Limb (tissue), 2 donors: ENCODE results near the gene CYB561A3.
"Not testable (repeated sequence)": the region's sequence is repeated elsewhere in the genome, so short reads cannot be mapped to it uniquely, and the experiment has no call there.

ENCODE experiments used
- DNase-seq, 2 donors: peaks; one replicate each; pipeline ENCODE4 v3.0.0-alpha.2; 2016; ENCODE audit errors: extremely low spot score in 2 of 2

CYB561A3 gene

DNA sequence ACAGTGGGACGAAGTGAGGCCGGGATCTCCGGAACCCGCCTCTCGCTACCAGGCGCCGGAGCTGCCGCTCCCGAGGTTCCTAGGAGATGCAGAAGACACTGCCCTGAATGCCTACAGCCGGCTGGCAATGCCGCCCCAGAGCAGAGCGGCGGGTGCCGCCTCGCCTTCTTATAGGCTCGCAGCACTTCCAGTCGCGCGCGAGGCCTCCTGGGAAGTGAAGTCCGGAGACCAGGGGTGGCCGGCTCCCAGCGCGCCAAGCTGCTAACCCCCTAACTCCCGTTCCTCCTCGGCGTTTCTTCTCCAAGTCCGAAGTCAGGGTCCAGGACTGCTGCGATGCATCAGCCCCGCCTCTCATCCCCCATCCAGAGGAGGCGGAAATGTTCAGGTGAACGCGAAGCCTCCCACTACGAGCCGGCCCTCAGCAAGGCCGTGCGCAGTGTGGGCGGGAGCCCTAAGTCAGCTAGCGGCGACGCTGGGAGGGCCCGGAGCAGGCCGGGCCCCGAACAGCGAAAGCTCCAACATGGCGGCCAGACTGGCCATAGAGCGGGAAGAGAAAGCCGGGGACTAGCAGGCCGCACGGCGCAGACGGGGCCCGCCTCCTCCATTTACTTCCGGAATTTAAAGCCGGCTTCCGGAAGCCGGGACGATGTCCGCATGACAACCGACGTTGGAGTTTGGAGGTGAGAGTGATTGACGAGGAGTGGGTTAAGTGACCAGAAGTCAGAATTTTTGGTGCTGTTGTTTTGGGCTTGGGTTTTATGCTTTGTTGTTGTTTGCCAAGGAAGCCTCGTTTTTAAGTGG is at the start of gene CYB561A3, which contains the start of gene TMEM138:
TSS of gene CYB561A3 (minus strand) at position 142 of the 801 bp plus-strand sequence. CDS start 5,169 bp downstream, outside the sequence.
TSS of gene TMEM138 (plus strand) at position 634 of the 801 bp plus-strand sequence. CDS start 2,017 bp downstream, outside the sequence.
- peak; percentile 92 to 95 for DNase-seq

DNA sequence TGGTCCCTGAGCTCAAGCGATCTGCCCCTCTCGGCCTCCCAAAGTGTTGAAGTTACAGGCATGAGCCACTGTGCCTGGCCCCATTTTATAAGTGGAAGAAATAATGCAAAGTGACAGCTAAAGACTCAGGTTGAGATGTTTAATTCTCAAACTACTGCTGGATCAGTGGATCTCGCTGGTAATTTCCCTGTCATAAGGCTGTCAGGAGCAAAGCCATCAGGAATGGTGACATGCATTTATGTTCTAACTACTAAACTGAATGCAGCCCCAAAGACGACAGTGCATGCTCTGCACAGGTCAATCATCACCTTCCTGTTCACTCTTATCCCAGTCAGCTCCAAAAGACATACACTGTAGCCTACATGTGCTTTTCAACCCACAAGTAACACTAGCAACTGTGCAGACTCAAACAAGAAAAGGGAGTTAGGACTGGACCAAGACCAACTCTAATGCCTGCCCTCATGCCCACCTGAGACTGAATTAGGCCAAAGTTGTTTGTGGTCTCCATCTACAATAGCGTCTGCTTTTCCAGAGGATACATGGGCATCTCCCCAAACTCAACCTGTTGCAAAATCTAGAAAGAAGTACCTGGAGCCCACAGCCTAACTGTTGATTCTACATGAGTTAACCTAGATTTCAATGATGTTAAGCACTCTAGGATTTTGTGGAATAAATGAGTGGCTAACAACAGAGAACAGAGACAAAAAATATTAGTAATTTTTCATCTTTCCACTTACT is 45.5 kb upstream of the CYB561A3 start:
- no peak for DNase-seq

DNA sequence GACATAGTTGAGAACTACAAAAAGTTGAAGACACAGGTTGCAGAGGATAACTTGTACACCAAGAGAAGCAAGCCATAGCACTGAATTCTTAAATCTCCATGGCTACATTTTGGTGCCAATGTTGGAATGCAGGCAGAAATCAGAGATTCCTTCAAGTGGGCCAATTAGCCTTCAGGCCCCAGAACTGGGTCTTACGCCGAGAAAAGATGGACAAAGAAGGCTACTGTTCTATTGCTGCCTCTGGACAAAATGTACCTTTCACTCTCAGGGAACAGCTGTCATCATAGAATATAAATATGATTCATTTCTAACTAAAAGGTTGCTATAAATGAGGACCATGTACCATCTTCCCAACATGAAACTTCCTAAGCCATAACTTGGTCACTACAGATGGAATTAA is 44.4 kb upstream of the CYB561A3 start:
- DNase-seq, result no peak

GRCh38 chr11:61404641-61405040 is 43.0 kb upstream of the CYB561A3 start:
- no peak for DNase-seq

GRCh38 chr11:61404103-61404502 is 42.4 kb upstream of the CYB561A3 start:
- no peak for DNase-seq

DNA sequence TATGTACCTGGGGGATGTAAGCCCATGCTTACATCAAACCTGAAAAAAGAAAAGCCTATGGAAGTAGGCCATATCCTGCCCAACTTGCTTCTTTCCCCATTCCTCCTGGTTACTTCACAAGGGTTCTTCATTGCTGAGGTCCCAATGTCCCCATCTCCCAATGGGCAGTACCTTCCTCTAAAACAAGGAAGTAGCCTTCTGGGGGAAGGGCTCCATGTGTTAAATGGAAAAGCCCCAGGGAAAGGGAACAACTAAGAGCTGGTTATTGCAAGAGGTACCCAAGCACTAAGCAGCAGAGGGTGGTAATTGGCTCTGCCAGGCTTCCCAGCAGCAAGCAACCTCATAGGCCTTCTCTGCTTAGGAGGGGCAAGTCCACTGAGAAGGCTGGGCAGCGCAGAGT is 42.0 kb upstream of the CYB561A3 start:
- no peak for DNase-seq

- no peak for DNase-seq
Observed at GRCh38 chr11:61401573-61401972, 39.9 kb upstream of the CYB561A3 start.

- DNase-seq, result no peak
Observed at GRCh38 chr11:61401173-61401572, 39.5 kb upstream of the CYB561A3 start.

- no peak for DNase-seq
Observed at GRCh38 chr11:61392981-61393595, 31.4 kb upstream of the CYB561A3 start.

DNA sequence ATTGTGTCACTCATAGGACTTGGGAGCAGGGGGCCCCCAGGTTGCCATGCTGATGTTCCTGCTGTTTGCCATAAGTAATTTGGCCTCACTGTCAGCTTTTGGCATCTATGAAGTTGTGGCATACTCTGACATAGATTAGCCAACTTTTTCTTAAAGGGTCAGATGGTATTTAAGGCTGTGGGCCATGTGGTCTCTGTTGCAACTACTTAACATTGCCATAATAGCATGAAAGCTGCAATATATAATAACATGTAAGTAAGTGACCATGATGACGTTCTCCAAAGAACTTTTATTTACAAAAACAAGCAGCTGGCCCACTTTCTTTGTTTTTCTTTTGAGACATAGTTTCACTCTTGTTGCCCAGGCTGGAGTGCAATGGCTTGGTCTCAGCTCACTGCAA is 28.5 kb upstream of the CYB561A3 start:
- no peak for DNase-seq

DNA sequence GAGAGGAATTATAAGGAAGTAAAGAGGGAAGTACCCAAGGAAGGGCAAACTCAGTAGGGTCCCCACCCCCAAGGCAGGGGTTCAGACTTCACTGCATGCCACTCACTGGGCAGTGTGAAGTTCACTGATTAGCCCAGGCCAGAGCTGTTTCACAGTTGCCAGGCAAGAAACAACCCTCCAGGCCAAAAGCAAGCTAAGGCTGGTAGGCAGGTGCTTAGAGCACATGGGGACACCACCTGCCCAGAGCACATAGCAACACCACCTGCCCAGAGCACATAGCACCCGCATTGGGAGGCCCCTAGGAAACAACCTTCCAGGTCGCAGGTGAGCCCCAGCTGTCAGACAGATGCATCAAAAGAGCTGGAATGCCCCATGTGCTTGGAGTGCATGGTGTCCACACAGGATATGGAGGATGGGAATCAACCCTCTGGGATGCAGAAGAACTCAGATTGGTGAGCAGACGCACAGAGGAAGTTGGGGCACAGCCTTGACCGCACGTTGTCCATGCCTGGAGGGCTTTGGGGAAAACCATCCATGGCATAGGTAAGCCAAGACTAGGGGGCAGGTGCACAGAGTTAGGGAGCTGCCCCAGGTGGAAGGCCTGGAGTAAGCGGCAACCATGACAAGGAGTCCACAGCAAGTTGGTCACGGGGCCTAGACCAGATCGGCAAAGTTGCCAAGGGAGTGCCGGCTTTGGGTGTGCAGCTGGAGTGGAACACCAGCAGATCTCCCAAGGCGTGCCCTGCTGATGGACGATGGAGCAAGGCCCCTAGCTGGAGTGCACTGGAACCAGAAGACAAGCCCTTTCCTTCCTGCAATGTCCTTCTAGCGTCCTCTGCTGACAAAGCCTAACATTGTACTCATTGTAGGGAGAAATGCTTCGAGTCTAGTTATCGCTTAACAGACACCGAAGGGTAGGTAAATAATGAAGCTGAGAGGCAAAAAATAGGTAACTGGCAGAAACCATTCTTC is 22.9 kb upstream of the CYB561A3 start:
- DNase-seq, result no peak

- not testable (repeated sequence) for DNase-seq
Observed at GRCh38 chr11:61383859-61384258, 22.2 kb upstream of the CYB561A3 start.

GRCh38 chr11:61380884-61381283 is 19.2 kb upstream of the CYB561A3 start:
- DNase-seq, result no peak

GRCh38 chr11:61378713-61379313 is 17.1 kb upstream of the CYB561A3 start:
- no peak for DNase-seq

DNA sequence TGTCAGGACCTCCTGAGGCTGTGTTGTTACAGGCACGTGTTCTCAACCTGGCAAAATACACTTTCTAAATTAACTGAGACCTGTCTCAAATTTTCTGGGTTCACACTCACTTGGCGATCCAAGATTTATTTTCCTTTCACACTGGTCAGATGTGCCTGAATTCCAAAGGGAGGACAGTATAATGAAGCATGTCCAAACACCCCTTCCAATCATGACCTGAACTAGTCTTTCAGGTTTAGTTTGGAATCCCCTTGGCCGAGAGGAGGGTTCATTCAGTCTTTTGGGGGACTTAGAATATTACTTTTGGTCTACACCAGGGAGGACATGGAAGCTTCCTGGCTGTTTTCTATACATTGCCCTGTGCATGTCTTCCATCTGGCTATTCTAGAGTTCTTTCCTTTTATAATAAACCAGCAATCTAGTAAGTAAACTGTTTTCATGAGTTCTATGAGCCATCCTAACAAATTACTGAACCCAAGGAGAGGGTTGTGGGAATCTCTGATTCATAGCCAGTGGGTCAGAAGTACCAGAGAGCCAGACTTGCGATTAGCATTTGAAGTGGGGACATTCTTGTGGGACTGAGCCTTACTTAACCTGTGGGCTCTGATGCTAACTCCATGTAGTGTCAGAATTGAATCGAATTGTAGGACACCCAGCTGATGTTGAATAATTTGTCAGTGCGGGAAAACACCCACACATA is 15.9 kb upstream of the CYB561A3 start:
- no peak for DNase-seq

DNA sequence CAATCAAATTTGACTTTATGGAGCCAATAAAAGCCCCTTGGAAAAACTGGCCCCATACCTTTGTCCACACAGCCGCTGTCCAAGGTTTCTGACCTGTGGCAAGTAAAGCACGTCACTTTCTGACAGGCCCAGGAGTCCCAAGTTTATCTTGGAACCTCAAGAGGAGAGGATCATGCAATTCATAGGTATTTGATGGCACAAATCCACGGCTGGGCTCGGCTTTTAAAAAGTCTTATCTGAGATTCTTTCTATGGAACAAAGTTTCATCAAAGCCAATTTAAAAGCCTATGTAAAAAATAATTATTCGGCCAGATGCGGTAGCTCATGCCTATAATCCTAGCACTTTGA is 14.1 kb upstream of the CYB561A3 start:
- DNase-seq, result no peak

DNA sequence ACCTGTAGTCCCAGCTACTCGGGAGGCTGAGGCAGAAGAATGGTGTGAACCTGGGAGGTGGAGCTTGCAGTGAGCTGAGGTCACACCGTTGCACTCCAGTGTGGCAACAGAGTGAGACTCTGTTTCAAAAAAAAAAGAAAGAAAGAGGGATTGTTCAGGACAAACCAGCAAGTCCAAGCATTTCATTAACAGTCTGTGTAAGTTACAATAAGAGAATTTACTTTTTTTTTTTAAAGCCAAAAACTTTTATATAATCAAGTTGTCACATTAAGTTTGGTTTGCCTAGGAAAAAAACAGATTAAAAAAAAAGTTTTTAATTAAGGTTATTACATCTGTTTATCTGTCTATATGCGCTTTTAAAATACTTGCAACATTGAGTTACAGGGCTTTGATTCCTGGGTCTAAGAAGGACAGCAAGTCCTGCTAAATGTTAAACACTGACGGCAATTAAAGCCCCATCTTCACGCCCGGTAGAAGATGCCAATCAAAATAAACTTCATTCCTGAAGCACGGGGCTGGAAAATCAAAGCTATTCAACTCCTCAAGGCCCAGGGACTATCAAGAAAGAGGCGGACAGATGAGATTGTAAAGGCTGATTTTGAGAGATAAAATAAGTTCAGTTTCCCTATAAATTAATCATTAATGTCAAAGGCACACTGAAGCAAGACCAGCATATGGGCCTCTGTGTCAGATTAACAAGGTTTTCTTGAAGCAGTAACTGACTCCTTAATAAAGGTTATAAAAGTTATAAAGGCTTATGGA is 11.2 kb upstream of the CYB561A3 start:
- no peak for DNase-seq

DNA sequence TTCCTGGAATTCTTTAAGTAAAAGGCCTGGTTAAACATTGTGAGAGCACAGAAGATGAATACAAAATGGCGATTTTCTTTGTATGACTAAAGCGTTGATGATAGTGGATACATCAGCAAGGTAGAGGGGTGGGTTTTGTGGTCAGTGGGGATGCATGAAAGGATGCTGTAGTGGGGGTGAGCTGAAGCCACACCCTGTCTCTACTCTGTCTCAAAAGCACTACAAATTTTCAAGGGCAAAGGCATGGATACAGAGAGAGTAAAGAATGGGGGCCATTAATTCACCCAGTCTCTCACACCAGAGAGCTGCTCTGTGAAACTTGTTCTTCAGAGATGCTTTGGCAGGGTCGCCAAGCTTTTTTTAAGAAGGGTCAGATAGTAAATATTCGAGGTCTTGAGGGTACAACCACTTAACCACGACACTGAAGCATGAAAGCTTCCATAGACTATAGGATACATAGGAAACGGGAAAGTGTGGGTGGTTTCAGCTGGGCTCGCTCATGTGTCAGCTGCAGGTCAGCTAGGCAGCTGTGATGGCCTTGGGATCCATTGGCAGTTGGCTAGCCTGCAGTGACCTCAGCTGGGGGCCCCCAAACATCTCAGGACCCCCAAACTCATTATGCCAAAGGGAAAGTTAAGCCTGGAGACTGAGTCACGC is 8.8 kb upstream of the CYB561A3 start:
- DNase-seq, result no peak
